ENCODE data around the gene KIF3B.

KIF3B gene

GRCh38 chr20:32350421-32350820 is 73.0 kb downstream of the KIF3B start:
- Histone ChIP-seq H3K27ac (ENCODE audit: low read length) (no peak overlapping the region), H3K9me2 (replicated peaks; ENCODE audit: insufficient read depth, low read length) (no peaks in the 10 kb centered on the region), H3K4me2 (ENCODE audit: low read depth, low read length) (no peak overlapping the region), H3K27me3 (replicated peaks; ENCODE audit: insufficient read depth, low read length) (no peaks in the 10 kb centered on the region), H3K4me3 (ENCODE audit: low read length) (no peak overlapping the region), H3K79me2 (ENCODE audit: low read length) (no peaks in the 10 kb centered on the region), H3F3A (ENCODE audit: insufficient read depth, low read length) (no peaks in the 10 kb centered on the region), H4K20me1 (ENCODE audit: insufficient read depth, low read length) (no peaks in the 10 kb centered on the region), H2AFZ (ENCODE audit: low read length) (no peak overlapping the region), H3K9me3 (replicated peaks; ENCODE audit: insufficient read depth, low read length) (no peaks in the 10 kb centered on the region), H3K4me1 (ENCODE audit: low read length) (no peaks in the 10 kb centered on the region), H3K36me3 (replicated peaks; ENCODE audit: insufficient read depth, low read length) (no peaks in the 10 kb centered on the region), H3K9ac (ENCODE audit: low read length) (no peak overlapping the region)
- no peak for DNase-seq
- TF ChIP-seq EZH2 (optimal IDR thresholded peaks at IDR 0.05; ENCODE audit: low read depth, low read length) (no peak), EZH2phosphoT487 (IDR thresholded peaks at IDR 0.05; ENCODE audit: low read length) (no peak), CTCF (IDR thresholded peaks at IDR 0.05; ENCODE audit: low read length) (no peak)

GRCh38 chr20:32352121-32352720 is 74.8 kb downstream of the KIF3B start:
- Histone ChIP-seq H3K9me3 (replicated peaks; ENCODE audit: insufficient read depth, low read length) (no peaks in the 10 kb centered on the region), H3K4me3 (ENCODE audit: low read length) (no peak overlapping the region), H3K9me2 (replicated peaks; ENCODE audit: insufficient read depth, low read length) (no peaks in the 10 kb centered on the region), H3K4me1 (ENCODE audit: low read length) (no peaks in the 10 kb centered on the region), H3K27me3 (replicated peaks; ENCODE audit: insufficient read depth, low read length) (no peaks in the 10 kb centered on the region), H2AFZ (ENCODE audit: low read length) (no peak overlapping the region), H3K79me2 (ENCODE audit: low read length) (no peaks in the 10 kb centered on the region), H3F3A (ENCODE audit: insufficient read depth, low read length) (peaks cover under 1% of the 10 kb centered on the region; the same call in 1 of the 2 replicates), H4K20me1 (ENCODE audit: insufficient read depth, low read length) (no peaks in the 10 kb centered on the region), H3K4me2 (ENCODE audit: low read depth, low read length) (no peak overlapping the region), H3K36me3 (replicated peaks; ENCODE audit: insufficient read depth, low read length) (no peaks in the 10 kb centered on the region), H3K27ac (ENCODE audit: low read length) (no peak overlapping the region), H3K9ac (ENCODE audit: low read length) (no peak overlapping the region)
- DNase-seq: no peak
- TF ChIP-seq EZH2 (optimal IDR thresholded peaks at IDR 0.05; ENCODE audit: low read depth, low read length) (no peak), EZH2phosphoT487 (IDR thresholded peaks at IDR 0.05; ENCODE audit: low read length) (no peak), CTCF (IDR thresholded peaks at IDR 0.05; ENCODE audit: low read length) (no peak)

GRCh38 chr20:32353848-32354496 is 76.5 kb downstream of the KIF3B start:
- Histone ChIP-seq H3K27me3 (replicated peaks; ENCODE audit: insufficient read depth, low read length) (no peaks in the 10 kb centered on the region), H2AFZ (ENCODE audit: low read length) (no peak overlapping the region), H3K36me3 (replicated peaks; ENCODE audit: insufficient read depth, low read length) (no peaks in the 10 kb centered on the region), H4K20me1 (ENCODE audit: insufficient read depth, low read length) (no peaks in the 10 kb centered on the region), H3K9me3 (replicated peaks; ENCODE audit: insufficient read depth, low read length) (no peaks in the 10 kb centered on the region), H3K4me3 (ENCODE audit: low read length) (no peak overlapping the region), H3F3A (ENCODE audit: insufficient read depth, low read length) (peaks cover 6% of the 10 kb centered on the region; the same call in 1 of the 2 replicates), H3K79me2 (ENCODE audit: low read length) (peaks cover 3% of the 10 kb centered on the region), H3K9ac (ENCODE audit: low read length) (no peak overlapping the region), H3K4me1 (ENCODE audit: low read length) (no peaks in the 10 kb centered on the region), H3K9me2 (replicated peaks; ENCODE audit: insufficient read depth, low read length) (no peaks in the 10 kb centered on the region), H3K27ac (ENCODE audit: low read length) (no peak overlapping the region), H3K4me2 (ENCODE audit: low read depth, low read length) (no peak overlapping the region)
- no peak for DNase-seq
- no peak for TF ChIP-seq EZH2phosphoT487 (IDR thresholded peaks at IDR 0.05; ENCODE audit: low read length)
- TF ChIP-seq EZH2 (optimal IDR thresholded peaks at IDR 0.05; ENCODE audit: low read depth, low read length): no peak
